ENCODE results near the gene CPT1A.

CPT1A gene

DNA sequence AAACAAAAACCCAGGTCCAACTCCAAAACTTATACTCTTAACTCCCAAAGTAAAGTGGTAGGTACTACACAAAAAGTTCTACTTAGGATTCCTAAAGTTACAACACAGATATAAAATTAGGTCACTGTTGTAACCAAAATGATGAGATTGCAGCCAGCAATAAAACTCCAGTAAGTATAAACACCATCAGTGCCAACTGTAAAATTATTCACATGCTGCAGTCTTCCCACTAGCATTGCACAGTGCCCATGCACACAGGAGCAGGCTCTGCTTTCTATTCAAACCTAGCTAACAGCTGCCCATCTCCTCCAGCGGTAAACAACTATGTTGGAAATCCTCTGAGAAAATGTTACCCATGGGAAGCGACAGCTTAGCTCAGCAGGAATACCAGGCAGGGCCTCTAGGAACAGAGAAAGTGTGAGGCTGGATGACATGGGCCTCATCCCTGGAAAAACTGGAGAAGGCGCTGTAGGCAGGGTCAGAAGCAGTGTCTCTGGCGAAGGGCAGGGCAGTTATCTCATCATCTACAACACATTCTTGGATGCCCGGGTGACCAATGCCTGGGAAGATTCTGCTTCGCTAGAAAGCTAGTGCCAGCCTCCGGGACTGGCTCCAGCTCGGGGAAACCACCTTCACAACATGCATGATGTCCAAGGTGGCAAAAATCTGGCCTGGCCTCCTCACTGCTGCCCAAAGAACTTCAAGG is 9.1 kb downstream of the CPT1A start:
- DNase-seq (ENCODE audit: low read depth in 1 of 2, low spot score in 1 of 2), result no peak

DNA sequence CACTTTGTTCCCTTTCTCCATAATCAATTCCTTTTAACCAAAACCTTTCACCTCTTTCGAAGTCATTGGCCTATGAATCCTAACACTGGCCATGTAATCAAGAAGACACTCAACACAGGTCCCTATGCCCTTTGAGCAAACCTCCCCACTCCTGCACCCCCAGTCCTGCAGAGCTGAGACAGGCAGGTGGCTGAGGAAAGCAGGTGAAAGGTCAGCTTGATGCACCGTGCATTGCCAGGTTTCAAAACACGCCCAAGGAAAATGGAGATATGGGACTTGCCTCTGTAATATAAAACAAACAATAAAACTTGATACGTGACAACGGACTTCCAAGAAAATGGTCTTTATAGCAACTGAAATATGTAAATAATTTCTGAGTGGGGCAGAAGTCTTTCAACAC is 10.6 kb downstream of the CPT1A start:
- no peak for DNase-seq (ENCODE audit: low read depth in 1 of 2, low spot score in 1 of 2)

DNA sequence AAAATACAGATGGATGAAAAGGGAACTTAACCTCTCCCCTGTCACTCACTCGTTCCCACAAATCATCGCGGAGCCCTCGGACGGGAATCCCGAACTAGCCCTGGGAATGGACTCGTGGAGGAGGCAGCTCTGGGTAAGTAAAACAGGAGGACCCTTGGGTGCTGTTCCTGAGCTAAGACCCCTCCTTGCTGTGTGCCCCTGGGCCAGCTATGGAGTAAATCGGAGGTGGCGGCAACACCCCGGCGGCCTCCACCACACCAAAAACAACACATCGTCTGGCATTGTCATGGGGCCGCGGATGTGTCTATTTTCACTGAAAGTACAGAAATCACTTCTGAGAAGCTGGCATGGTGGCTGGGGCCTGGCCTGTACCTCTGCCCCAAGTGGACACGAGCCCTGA is 12.1 kb downstream of the CPT1A start:
- no peak for DNase-seq (ENCODE audit: low read depth in 1 of 2, low spot score in 1 of 2)

DNA sequence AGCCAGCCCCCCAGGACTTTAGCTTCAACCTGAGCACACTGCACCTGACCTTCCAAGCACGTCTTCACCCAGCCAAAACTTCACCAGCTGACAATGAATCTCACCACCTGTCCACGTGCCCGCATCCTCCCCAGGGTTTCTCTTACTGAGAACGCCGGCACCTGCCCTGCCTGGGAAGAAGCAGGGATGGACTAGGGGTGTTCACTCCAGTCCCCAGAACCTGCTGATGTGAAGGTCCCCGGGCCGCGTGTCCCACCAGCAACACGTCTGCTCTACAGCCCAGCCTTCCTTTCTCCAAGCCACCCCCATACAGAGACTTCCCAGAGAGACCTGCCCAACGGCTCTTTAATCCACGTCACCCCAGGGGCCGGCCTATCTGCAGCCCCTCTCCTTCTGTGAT is 12.8 kb downstream of the CPT1A start:
- DNase-seq (ENCODE audit: low read depth in 1 of 2, low spot score in 1 of 2), result no peak

DNA sequence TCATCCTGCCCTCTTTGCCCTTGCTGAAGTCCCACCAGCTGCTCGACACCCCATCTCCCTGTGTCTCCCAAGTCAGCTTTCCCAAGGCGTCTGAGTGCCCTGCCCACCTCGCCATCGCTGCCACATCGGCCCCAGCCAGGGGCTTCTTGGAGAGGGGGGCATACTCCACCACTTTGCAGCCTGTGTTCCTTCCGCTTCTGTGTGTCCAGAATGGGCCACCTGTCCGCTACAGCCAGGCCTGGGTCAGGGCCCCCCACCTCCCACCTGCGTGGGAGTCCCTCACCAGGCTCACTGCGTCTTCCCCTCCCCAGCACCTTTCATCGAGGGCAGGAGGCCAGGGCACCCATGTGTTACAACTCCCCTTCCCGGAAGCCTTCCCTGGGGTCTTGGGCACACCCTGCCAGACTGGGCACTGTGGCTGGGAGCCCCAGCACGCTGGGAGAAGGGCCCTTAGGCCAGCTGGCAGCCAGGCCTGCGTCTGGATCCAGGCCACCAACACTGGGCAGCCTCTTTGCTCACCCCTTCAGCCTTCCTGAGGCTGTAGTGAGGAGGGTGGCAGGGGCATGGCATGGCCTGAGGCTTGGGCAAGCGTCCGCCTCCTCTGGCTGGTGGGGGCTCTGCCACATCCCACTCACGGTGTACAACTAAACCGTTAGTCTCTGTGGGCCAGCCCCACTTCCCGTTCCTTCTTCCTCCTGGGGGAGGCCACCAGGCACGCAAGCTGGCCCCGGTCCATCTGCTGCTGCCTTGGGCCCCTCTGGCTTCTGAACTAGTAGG is 13.4 kb downstream of the CPT1A start:
- no peak for DNase-seq (ENCODE audit: low read depth in 1 of 2, low spot score in 1 of 2)

DNA sequence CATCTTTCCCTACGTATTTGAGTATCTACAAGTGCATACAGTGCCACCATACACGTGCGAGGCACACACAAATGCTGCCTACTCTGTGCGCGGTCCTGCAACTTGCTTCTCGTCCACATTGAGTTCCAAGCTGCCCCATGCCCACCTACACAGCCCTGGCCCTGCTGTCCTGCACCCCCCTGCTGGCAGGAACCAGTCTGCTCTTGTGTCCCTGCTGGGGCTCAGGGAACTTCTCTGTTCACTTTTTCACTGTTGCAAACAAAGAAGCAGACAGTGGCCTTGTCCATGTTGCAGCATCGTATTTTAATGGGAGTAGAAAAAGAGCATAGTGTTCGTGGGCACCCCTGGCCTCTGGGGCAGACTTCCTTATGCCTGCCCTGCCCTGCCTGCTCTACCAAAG is 14.0 kb downstream of the CPT1A start:
- no peak for DNase-seq (ENCODE audit: low read depth in 1 of 2, low spot score in 1 of 2)

DNA sequence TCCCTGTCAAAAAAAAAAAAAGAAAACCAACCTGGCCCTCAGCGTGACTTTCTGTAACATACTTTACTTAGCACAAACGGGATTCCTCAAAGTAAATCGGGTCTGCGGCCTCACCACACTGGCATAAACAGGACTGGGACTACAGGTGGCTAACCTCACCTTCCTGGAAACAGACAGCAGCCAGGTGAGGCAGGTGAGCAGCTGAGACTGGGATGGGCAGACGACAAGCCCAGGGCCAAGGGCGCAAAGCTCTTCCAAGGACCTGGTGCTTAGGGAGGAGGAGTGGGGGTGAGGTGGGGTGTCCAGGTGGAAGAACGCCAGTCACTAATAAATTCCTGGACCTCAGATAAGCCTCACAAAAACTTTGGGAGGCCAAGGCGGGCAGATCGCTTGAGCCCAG is 15.0 kb downstream of the CPT1A start:
- no peak for DNase-seq (ENCODE audit: low read depth in 1 of 2, low spot score in 1 of 2)

DNA sequence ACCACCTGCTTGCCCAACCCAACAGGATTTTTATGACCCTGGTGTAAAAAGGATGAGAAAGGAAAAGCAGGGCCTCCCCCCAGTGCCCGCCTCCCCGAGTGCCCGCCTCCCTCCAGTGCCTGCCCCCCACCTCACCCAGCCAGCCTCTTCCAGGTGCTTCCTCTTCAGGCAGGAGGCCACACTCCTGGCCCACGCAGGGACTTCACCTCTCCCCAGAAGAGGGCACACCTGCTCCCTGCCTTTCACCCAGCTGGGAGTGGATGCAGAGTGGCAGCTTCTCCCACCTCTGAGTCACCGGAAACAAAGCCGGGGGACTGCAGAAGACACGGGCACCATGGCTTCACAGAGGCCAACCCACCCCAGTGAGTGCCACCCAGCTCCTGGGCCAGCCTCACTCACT is 16.1 kb downstream of the CPT1A start:
- no peak for DNase-seq (ENCODE audit: low read depth in 1 of 2, low spot score in 1 of 2)

DNA sequence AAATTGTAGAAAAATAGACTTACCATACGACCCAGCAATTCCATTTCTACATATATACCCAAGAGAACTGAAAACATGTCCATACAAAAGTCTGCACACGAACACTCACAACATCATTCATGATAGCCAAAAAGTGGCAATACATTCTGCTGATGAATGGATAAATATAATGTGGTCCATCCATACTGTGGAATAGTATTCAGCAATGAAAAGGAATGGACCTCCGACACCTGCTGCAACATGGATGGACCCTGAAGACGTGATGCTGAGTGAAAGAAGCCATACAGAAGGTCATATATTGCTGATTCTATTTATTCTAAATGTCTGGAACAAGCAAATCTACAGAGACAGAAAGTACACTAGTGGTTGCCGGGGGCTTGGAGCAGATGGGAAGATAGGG is 19.2 kb downstream of the CPT1A start:
- DNase-seq (ENCODE audit: low read depth in 1 of 2, low spot score in 1 of 2), result no peak

DNA sequence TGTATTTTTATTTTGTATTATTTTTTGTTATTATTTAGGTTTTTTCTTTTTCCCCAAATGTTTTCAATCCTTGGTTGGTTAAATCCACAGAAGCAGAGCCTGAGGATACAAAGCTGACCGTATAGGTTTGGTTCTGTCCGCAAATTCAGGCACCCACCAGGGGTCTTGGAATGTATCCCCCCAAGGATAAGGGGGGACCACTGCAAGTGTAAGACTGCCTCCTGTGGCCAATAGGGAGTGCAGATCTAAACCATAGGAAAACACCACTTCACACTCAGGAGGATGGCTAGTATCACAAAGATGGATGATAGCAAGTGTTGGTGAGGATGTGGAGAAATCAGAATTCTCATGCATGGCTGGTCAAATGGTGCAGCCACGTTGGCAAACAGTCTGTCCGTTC is 20.0 kb downstream of the CPT1A start:
- DNase-seq (ENCODE audit: low read depth in 1 of 2, low spot score in 1 of 2), result no peak

DNA sequence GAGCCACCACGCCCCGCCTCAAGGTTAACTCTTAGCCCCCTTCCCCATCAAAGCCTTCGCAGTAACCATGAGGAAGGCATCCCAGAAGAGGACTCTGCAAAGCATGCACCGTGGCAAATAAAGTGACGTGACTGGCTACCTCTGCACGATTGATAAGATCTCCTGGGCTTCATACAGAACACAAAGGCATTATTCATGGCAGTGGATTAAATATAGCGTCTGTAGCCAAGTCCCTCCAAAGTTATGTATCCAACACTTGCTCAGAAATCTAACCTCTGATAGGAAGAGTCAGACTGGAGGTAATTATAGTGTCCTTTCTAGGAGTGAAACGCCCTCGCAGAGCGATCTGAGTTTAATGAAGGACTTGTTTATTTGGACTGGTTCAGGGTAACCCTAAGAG is 22.4 kb downstream of the CPT1A start:
- DNase-seq (ENCODE audit: low read depth in 1 of 2, low spot score in 1 of 2), result no peak

DNA sequence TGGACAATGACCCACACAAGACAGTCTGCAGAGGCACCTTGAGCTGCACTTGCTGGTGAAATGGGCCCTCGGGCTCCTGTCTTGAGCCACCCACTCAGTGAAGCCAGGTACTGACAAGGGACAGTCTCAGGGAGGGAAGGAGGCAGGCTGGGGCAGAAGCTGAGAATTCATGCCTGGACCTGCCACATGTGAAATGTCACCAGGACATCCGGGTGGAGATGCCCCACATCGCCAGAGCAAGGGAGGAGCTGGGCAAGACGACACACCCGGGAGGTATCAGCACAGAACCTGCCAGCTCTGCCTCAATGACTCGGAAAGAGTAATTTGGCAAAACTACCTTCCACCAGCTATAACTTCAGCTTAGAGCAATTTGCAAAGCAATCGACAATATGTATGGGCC is 23.5 kb downstream of the CPT1A start:
- DNase-seq (ENCODE audit: low read depth in 1 of 2, low spot score in 1 of 2), result no peak

DNA sequence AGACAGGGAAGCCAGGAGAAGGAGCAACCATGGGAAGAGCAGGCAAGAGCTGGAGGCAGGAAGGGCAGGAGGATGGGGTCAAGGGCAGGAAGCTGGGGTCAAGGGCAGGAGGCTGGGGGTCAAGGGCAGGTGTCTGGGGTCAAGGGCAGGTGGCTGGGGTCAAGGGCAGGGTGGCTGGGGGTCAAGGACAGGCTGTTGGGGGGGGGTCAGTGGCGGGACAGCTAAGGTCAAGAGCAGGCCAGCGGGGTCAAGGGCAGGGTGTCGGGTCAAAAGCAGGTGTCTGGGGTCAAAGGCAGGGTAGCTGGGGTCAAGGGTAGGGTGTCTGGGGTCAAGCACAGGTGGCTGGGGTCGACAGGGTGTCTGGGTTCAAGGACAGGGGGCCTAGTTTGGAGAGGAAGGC is 24.2 kb downstream of the CPT1A start:
- DNase-seq (ENCODE audit: low read depth in 1 of 2, low spot score in 1 of 2), result no peak

DNA sequence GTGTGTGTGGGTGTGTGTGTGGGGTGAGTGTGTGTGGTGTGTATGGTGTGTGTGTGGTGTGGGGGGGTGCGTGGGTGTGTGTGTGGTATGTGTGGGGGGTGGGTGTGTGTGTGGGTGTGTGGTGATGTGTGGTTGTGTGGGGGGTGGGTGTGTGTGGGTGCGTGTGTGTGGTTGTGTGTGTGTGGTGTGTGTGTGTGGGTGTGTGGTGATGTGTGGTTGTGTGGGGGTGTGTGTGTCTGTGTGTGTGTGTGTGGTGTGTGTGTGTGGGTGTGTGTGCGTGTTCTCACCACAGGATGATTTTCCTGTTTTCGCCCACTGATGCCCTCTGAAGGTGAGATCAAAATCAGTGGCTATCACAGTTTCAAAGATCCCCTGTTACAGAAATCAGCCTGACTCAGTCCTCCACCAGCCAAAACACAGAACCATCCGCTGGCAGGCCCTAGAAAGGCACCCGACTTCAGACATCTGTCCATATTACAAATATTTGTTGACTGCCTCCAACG is 24.7 kb downstream of the CPT1A start:
- no peak for DNase-seq (ENCODE audit: low read depth in 1 of 2, low spot score in 1 of 2)

DNA sequence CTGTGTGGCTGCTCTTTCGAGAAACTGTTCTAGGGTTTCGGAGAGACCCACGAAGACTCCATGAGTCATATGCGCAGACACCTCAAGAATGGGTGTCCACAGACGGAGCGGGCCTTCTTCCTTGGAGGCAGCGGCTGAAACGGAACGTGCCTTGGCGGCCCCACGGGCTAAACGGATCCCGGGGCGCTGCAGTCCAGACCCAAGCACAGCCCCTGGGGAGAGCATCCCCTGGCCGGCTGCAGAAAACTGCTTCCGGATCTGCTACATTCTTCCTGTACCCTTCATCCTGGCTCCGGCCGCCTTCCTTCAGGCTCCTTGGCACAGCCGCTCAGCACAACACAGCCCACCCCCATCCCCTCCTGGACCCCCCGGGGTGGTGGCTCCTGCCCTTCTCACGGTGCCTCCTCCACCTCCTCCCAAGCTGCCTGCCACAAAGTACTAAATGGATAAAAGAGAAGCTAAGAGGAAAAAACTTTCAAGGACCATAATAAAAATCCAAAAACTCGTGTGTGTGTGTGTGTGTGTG is 25.4 kb downstream of the CPT1A start:
- no peak for DNase-seq (ENCODE audit: low read depth in 1 of 2, low spot score in 1 of 2)

DNA sequence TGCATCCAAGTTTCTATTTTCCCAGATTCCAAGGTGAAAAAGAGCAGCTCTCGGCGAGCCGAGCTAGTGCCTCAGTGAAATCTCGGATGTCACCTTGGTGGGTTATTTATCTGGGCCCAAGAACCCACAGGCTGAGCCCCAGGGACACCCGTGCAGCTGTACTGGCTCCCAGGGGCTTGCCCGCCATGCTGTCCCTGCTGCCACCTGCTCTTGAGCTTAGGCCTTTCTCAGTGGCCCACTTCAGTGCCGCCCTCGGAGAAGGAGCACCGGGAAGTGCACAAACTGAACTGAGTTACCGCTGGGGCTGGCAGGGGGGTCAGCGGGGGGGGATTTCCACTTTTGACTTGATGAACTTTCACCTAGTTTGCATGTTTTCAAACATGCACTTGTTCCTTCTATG is 27.9 kb downstream of the CPT1A start:
- no peak for DNase-seq (ENCODE audit: low read depth in 1 of 2, low spot score in 1 of 2)

DNA sequence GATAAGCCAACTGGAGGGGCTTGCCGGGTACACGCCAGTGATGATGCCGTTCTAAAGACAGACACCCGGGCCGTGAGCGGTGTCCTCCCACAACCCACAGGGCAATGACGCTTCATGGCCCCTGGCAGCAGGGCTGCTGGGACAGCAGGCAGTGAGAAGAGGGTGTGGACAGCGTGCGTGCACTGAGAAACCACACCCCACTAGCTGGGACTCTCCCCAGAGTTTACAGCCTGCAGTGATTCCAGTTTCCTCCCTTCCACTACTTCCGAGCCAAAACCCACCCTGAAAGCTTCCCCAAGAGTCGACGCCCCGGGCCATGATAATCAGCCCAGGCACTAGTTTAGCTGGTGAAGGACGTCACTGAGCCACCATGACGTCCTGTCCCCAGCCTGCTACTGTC is 29.2 kb downstream of the CPT1A start:
- no peak for DNase-seq (ENCODE audit: low read depth in 1 of 2, low spot score in 1 of 2)

DNA sequence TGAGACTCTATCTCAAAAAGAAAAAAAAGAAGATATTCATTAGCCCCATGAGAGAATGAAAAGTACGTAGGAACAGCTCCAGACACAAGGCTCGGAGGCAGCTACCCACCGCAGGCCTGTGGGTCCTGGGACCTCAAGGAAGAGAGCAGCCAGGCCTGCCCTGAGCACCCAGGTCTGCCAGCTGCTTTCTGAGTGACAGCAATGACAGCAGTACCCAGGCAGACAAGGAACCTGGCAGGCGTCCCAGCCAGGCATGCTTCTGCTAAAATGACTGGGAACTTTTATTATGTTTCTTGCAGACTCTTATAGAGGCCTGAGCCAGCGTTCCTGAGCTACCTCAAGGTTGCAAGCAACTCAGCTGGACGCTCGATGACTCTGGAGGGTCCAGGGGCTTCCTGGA is 31.6 kb downstream of the CPT1A start:
- DNase-seq (ENCODE audit: low read depth in 1 of 2, low spot score in 1 of 2), result no peak

DNA sequence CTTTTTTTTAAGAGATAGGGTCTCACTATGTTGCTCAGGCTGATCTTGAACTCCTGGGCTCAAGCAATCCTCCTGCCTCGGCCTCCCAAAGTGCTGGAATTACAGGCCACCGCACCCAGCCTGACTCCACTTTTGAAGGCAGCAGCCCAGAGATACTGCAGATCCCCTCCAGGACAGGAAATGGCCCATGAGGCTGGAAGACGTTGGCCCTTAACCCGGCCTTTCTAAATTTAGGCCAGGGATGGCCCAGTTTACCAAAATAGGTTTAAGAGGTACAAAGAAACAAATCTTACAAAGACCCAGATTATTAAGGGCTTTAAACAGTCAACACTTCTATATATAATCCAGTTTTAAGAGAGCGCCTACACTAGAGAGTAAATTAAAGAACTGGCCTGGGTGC is 32.2 kb downstream of the CPT1A start:
- no peak for DNase-seq (ENCODE audit: low read depth in 1 of 2, low spot score in 1 of 2)

DNA sequence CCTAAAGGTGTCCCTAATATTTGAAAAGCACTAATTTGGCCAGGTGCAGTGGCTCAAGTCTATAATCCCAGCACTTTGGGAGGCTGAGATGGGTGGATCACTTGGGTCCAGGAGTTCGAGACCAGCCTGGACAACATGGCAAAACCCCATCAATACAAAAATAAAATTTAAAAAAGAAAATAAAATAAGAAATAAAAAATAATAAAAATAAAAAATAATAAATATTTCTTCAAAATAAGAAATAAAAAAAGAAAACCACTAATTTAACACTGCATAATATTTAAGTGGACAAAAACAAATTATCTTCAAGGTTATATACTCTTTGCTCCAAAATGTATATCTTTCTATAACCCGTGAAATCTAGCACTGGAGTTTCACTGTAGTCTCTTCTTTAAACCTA is 32.9 kb downstream of the CPT1A start:
- DNase-seq (ENCODE audit: low read depth in 1 of 2, low spot score in 1 of 2), result no peak

DNA sequence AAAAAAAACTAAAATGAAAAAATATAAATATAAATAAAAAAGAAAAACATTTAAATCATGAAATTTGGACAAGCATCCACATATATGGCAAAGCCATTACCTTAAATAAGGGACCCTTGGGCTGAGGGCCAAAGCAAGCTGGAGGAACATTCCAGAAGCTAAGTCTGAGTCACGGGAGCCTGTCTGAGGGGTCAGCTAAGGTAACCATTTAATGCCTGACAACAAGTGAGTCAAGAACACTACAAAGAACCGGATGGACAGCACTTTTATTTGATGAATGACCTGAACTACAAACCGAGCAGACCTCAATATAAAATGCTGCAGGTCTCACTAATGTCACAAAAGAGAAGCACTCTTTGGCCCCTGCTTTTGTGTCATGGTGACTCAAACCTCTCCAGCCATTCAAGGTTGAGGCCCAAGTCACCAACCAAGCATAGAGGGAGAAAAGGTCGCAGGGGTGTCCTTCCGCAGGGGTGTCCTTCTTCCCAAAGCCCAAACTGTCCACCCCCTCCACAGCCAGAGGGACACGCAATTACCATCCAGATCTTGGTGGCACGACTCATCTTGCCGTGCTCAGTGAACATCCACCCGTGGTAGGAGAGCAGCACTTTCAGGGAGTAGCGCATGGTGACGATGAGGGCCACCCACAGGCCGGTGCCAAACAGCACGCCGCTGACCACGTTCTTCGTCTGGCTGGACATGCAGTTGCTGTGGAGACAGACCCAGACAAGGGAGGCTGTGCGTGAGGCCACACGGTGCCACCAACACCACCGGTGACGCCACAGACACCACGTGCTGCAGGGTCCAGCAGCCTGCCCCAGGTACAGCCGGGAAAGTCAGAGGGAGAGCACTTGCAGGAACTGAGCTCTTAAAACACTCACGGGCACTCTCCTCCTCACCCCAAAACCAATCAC is 34.5 kb downstream of the CPT1A start:
- no peak for DNase-seq (ENCODE audit: low read depth in 1 of 2, low spot score in 1 of 2)

DNA sequence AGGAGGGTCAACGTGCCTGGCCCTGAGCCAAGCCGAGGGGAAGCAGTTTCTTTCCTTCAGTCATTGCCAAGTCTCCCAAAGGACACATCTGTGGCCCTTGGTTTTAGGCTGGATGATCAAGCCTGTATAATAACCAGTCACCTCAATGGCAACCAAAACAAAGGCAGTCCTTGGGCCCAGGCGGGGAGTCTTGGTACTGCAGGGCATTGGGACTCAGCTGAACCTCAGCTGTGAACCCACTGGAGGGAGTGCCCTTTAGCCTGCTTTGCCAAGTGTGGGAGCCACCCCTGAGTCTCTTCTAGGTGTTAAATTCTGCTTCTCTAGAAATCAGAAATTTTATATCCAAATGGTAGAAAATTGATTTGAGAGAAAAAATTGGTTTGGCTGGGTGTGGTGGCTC is 36.9 kb downstream of the CPT1A start:
- no peak for DNase-seq (ENCODE audit: low read depth in 1 of 2, low spot score in 1 of 2)

All from activated T-helper 1 cell treated with anti-CD3 and anti-CD28 coated beads, Interleukin-2, amount 50 U/mL, for 16 hours (primary cell).